ENCODE results near the gene NTN3.

The NTN3 gene

GRCh38 chr16:2511128-2511800 is 40.2 kb downstream of the NTN3 start:
- in situ Hi-C loops (cut with HindIII; ENCODE audit: low sequenced_read_pairs): no loop called here
- no peak for TF ChIP-seq CTCF (IDR thresholded peaks at IDR 0.05; ENCODE audit: low read depth, low read length)
- no peak overlapping the region for H3K4me3 ChIP-seq (ENCODE audit: low read depth, low read length)
- DNase-seq (ENCODE audit: low read depth, low spot score): peak; percentile 59

GRCh38 chr16:2511996-2512734 is 41.1 kb downstream of the NTN3 start:
- H3K4me3 ChIP-seq (ENCODE audit: low read depth, low read length): no peak overlapping the region
- no peak for TF ChIP-seq CTCF (IDR thresholded peaks at IDR 0.05; ENCODE audit: low read depth, low read length)
- in situ Hi-C loops (cut with HindIII; ENCODE audit: low sequenced_read_pairs): no loop called here
- no peak for DNase-seq (ENCODE audit: low read depth, low spot score)

- no peak for TF ChIP-seq CTCF (IDR thresholded peaks at IDR 0.05; ENCODE audit: low read depth, low read length)
- no peak for DNase-seq (ENCODE audit: low read depth, low spot score)
- in situ Hi-C loops (cut with HindIII; ENCODE audit: low sequenced_read_pairs): no loop called here
- H3K4me3 ChIP-seq (ENCODE audit: low read depth, low read length): peak overlapping the region; percentile 32
Measured at GRCh38 chr16:2512735-2513404, 41.8 kb downstream of the NTN3 start.

GRCh38 chr16:2513405-2514332 is 42.6 kb downstream of the NTN3 start, which contains the start of gene ATP6V0C:
Gene ATP6V0C (plus strand): TSS chr16:2513952. CDS start chr16:2514104, 152 bp downstream.
- DNase-seq (ENCODE audit: low read depth, low spot score): peak; percentile 85
- in situ Hi-C loops (cut with HindIII; ENCODE audit: low sequenced_read_pairs): no loop called here
- TF ChIP-seq CTCF (IDR thresholded peaks at IDR 0.05; ENCODE audit: low read depth, low read length): no peak
- H3K4me3 ChIP-seq (ENCODE audit: low read depth, low read length): peak within 1 kb of the TSS; percentile 90

GRCh38 chr16:2514333-2515179 is 43.5 kb downstream of the NTN3 start:
- no peak for TF ChIP-seq CTCF (IDR thresholded peaks at IDR 0.05; ENCODE audit: low read depth, low read length)
- peak overlapping the region; percentile 90 for H3K4me3 ChIP-seq (ENCODE audit: low read depth, low read length)
- no peak for DNase-seq (ENCODE audit: low read depth, low spot score)
- in situ Hi-C loops (cut with HindIII; ENCODE audit: low sequenced_read_pairs): no loop called here

All from astrocyte of the spinal cord (primary cell).